Stimulated activated naive B cell treated with anti-CD40 and anti-IgM and Interleukin-4, amounts not matched to agents 10 μg/mL and 1 μg/mL and 100 μg/mL, for 72 hours (primary cell): Measurements from ENCODE around the gene RYR2.
"Not testable (repeated sequence)": the region's sequence is repeated elsewhere in the genome, so short reads cannot be mapped to it uniquely, and the experiment has no call there.

Source experiments
- ATAC-seq, 2 donors: fragments of 150-1000 bp; cut with Tn5 transposase; replicated peaks; 2 replicates each; pipeline ENCODE4 v1.10.0; 2021; ENCODE audit warnings: moderate library complexity in 1 of 2
- DNase-seq: peaks from one replicate; pipeline ENCODE4 v3.0.0; 2021
- H3K27ac Mint-ChIP-seq: one replicate; pipeline ENCODE4 v1.8.0; 2022; ENCODE audit warnings: mild to moderate bottlenecking, mixed read lengths
- H3K27me3 Mint-ChIP-seq, 2 donors: one replicate each; pipeline ENCODE4 v1.8.0; 2022; ENCODE audit warnings: mixed read lengths in 2 of 2
- H3K36me3 Mint-ChIP-seq, 2 donors: one replicate each; pipeline ENCODE4 v1.8.0; 2022; ENCODE audit warnings: mixed read lengths in 2 of 2, mild to moderate bottlenecking in 1 of 2
- H3K4me1 Mint-ChIP-seq, 2 donors: one replicate each; pipeline ENCODE4 v1.8.0; 2022; ENCODE audit warnings: mixed read lengths in 2 of 2, mild to moderate bottlenecking in 1 of 2
- H3K4me3 Mint-ChIP-seq, 2 donors: one replicate each; pipeline ENCODE4 v1.8.0; 2022; ENCODE audit warnings: mild to moderate bottlenecking in 2 of 2, mixed read lengths in 2 of 2, moderate library complexity in 1 of 2
- H3K9me3 Mint-ChIP-seq, 2 donors: one replicate each; pipeline ENCODE4 v1.8.0; 2022; ENCODE audit warnings: mixed read lengths in 2 of 2, mild to moderate bottlenecking in 1 of 2

Gene RYR2

GRCh38 chr1:237553078-237553477 is 511.1 kb downstream of the RYR2 start:
- H3K27ac Mint-ChIP-seq, result no peak overlapping the region
- H3K36me3 Mint-ChIP-seq, result no peaks in the 10 kb centered on the region
- H3K4me3 Mint-ChIP-seq, result no peak overlapping the region
- no peak for ATAC-seq
- H3K27me3 Mint-ChIP-seq, result no peaks in the 10 kb centered on the region
- H3K9me3 Mint-ChIP-seq, result no peaks in the 10 kb centered on the region
- DNase-seq, result no peak
- no peaks in the 10 kb centered on the region for H3K4me1 Mint-ChIP-seq

- Mint-ChIP-seq H3K27ac (no peak overlapping the region), H3K4me1 (no peaks in the 10 kb centered on the region), H3K9me3 (peaks cover 0 to 4% of the 10 kb centered on the region in 2 donors), H3K27me3 (peaks cover 8 to 11% of the 10 kb centered on the region in 2 donors), H3K36me3 (no peaks in the 10 kb centered on the region), H3K4me3 (no peak overlapping the region)
- no peak for DNase-seq
- ATAC-seq, result no peak
Observed at GRCh38 chr1:237556911-237557310, 514.9 kb downstream of the RYR2 start.

- H3K27ac Mint-ChIP-seq, result no peak overlapping the region
Observed at GRCh38 chr1:237562242-237562823, 520.3 kb downstream of the RYR2 start.

DNA sequence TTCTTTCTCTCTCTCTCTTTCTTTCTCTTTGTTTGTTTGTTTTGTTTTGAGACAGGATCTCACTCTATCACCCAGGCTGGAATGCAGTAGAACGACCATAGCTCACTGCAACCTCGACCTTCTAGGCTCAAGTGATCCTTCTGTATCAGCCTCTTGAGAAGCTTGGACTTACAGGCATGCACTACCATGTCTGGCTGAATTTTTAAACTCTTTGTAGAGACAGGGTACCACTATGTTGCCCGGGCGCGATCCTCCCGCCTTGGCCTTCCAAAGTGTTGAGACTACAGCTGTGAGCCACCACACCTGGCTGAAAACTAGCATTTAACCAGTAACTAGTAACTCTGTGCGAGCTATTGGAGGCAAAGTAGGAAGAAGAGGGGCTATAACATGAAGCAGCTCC is 523.3 kb downstream of the RYR2 start:
- Mint-ChIP-seq H3K4me1 (no peaks in the 10 kb centered on the region), H3K36me3 (no peaks in the 10 kb centered on the region), H3K27ac (no peak overlapping the region), H3K4me3 (no peak overlapping the region), H3K9me3 (no peaks in the 10 kb centered on the region), H3K27me3 (peaks cover 8 to 11% of the 10 kb centered on the region in 2 donors)
- no peak for DNase-seq
- no peak for ATAC-seq

More at GRCh38 chr1:237562242-237562823, 520.3 kb downstream of the RYR2 start:
- Mint-ChIP-seq H3K9me3 (peaks cover 0 to 4% of the 10 kb centered on the region in 2 donors), H3K4me1 (no peaks in the 10 kb centered on the region), H3K4me3 (no peak overlapping the region), H3K36me3 (no peaks in the 10 kb centered on the region), H3K27me3 (peaks cover 8 to 11% of the 10 kb centered on the region in 2 donors)
- ATAC-seq (peak; percentile 65 to 90), DNase-seq (no peak)

DNA sequence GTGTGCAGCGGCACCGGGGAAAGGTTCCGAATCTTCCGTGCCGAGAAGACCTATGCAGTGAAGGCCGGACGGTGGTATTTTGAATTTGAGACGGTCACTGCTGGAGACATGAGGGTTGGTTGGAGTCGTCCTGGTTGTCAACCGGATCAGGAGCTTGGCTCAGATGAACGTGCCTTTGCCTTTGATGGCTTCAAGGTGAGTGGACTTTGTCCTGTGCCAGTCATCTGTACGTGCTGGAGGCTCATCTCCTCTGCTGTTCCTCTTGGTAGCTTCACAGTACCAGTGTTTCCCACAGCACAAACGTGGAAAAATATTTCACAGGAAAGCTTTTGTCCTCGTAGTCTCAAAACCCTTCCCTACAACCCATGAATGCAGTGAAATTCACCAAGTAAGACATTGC is 524.6 kb downstream of the RYR2 start:
- H3K4me3 Mint-ChIP-seq, result no peak overlapping the region
- DNase-seq (no peak), ATAC-seq (no peak)
- H3K27me3 Mint-ChIP-seq, result peaks cover 1 to 2% of the 10 kb centered on the region in 2 donors
- H3K4me1 Mint-ChIP-seq, result no peaks in the 10 kb centered on the region
- H3K36me3 Mint-ChIP-seq, result no peaks in the 10 kb centered on the region
- H3K27ac Mint-ChIP-seq, result no peak overlapping the region
- no peaks in the 10 kb centered on the region for H3K9me3 Mint-ChIP-seq

DNA sequence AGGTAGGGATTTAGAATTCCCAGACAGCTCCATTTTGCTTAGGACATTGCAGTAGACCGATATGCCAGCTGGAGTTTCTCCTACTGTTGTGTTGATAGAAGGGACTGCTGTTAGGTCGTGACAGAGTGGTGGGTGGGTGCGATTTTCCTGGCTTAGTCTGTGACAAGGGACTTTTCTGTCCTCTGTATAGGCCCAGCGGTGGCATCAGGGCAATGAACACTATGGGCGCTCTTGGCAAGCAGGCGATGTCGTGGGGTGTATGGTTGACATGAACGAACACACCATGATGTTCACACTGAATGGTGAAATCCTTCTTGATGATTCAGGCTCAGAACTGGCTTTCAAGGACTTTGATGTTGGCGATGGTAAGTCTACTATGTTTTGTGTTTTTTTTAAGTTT is 527.0 kb downstream of the RYR2 start:
- Mint-ChIP-seq H3K27ac (no peak overlapping the region), H3K9me3 (peaks cover 0 to under 1% of the 10 kb centered on the region in 2 donors), H3K36me3 (no peaks in the 10 kb centered on the region), H3K27me3 (no peaks in the 10 kb centered on the region), H3K4me3 (no peak overlapping the region), H3K4me1 (no peaks in the 10 kb centered on the region)
- ATAC-seq, result no peak
- DNase-seq, result no peak

DNA sequence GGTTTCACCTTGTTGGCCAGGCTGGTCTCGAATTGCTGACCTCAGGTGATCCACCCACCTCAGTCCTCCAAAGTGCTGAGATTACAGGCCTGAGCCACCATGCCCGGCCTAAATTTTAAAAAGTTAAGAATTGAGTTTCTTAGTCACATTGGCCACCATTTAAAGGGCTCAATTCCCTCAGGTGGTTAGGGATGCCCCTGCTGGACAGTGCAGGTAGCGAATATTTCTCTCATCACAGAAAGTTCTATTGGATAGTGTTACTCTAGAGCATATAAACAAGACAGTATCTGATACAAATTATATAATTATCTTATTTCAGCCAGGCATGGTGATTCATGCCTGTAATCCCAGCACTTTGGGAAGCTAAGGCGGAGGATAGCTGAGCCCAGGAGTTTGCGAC is 528.5 kb downstream of the RYR2 start:
- Mint-ChIP-seq H3K4me3 (no peak overlapping the region), H3K9me3 (peaks cover 0 to 5% of the 10 kb centered on the region in 2 donors), H3K36me3 (no peaks in the 10 kb centered on the region), H3K27ac (no peak overlapping the region), H3K27me3 (no peaks in the 10 kb centered on the region), H3K4me1 (no peaks in the 10 kb centered on the region)
- no peak for DNase-seq
- ATAC-seq, result no peak

GRCh38 chr1:237574536-237574935 is 532.6 kb downstream of the RYR2 start:
- Mint-ChIP-seq H3K9me3 (peaks cover 7 to 17% of the 10 kb centered on the region in 2 donors), H3K4me3 (no peak overlapping the region), H3K4me1 (no peaks in the 10 kb centered on the region), H3K27me3 (no peaks in the 10 kb centered on the region), H3K36me3 (no peaks in the 10 kb centered on the region), H3K27ac (no peak overlapping the region)
- no peak for DNase-seq
- ATAC-seq, result no peak

- H3K4me3 Mint-ChIP-seq, result no peak overlapping the region
- peaks cover 7 to 17% of the 10 kb centered on the region in 2 donors for H3K9me3 Mint-ChIP-seq
- no peaks in the 10 kb centered on the region for H3K4me1 Mint-ChIP-seq
- H3K27ac Mint-ChIP-seq, result no peak overlapping the region
- no peaks in the 10 kb centered on the region for H3K27me3 Mint-ChIP-seq
- ATAC-seq (no peak), DNase-seq (no peak)
- H3K36me3 Mint-ChIP-seq, result no peaks in the 10 kb centered on the region
Observed at GRCh38 chr1:237578540-237578939, 536.6 kb downstream of the RYR2 start.

DNA sequence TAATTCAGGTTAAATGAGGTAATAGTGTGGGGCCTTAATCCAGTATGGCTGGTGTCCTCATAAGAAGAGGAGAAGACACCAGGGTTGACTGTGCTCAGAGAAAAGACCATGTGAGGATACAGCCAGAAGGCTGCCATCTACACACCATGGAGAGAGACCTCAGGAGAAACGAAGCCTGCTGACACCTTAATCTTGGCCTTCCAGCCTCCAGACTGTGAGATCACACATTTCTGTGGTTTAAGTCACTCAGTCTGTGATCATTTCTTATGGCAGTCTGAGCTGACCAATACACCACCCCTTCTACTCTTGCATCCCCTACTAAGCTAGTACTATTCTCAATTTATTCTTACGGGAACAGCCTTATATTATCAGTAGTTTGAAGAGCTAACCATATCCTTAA is 538.7 kb downstream of the RYR2 start:
- ATAC-seq, result no peak
- no peak for DNase-seq
- Mint-ChIP-seq H3K27me3 (no peaks in the 10 kb centered on the region), H3K4me3 (no peak overlapping the region), H3K4me1 (no peaks in the 10 kb centered on the region), H3K9me3 (peaks cover 7 to 11% of the 10 kb centered on the region in 2 donors), H3K27ac (no peak overlapping the region), H3K36me3 (no peaks in the 10 kb centered on the region)

- no peak overlapping the region for H3K27ac Mint-ChIP-seq
Observed at GRCh38 chr1:237583270-237583669, 541.3 kb downstream of the RYR2 start.

GRCh38 chr1:237583756-237584155 is 541.8 kb downstream of the RYR2 start:
- no peaks in the 10 kb centered on the region for H3K36me3 Mint-ChIP-seq
- no peak for DNase-seq
- no peaks in the 10 kb centered on the region for H3K27me3 Mint-ChIP-seq
- no peak for ATAC-seq
- no peak overlapping the region for H3K4me3 Mint-ChIP-seq
- H3K9me3 Mint-ChIP-seq, result peaks cover 0 to 2% of the 10 kb centered on the region in 2 donors
- no peaks in the 10 kb centered on the region for H3K4me1 Mint-ChIP-seq
- H3K27ac Mint-ChIP-seq, result no peak overlapping the region

More at GRCh38 chr1:237583270-237583669, 541.3 kb downstream of the RYR2 start:
- Mint-ChIP-seq H3K9me3 (peaks cover 0 to 3% of the 10 kb centered on the region in 2 donors), H3K4me3 (no peak overlapping the region), H3K36me3 (no peaks in the 10 kb centered on the region), H3K4me1 (no peaks in the 10 kb centered on the region), H3K27me3 (no peaks in the 10 kb centered on the region)
- DNase-seq (no peak), ATAC-seq (no peak)

DNA sequence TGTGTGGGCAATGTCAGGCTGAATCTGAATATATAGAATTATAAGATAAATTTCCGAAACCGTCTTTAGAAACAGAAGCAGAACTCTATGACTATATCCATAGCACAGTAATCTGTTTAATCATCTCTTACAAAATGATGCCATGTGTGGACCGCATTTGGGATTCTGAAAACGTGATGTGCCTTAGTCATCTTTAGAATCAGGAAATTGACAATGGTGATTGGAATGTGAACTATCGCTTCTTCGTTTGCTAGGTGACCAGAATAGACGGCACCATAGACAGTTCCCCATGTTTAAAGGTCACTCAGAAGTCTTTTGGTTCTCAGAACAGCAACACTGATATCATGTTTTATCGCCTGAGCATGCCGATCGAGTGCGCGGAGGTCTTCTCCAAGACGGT is 548.4 kb downstream of the RYR2 start:
- ATAC-seq (no peak), DNase-seq (no peak)
- no peaks in the 10 kb centered on the region for H3K4me1 Mint-ChIP-seq
- no peaks in the 10 kb centered on the region for H3K27me3 Mint-ChIP-seq
- H3K27ac Mint-ChIP-seq, result no peak overlapping the region
- H3K36me3 Mint-ChIP-seq, result no peaks in the 10 kb centered on the region
- H3K4me3 Mint-ChIP-seq, result no peak overlapping the region
- H3K9me3 Mint-ChIP-seq, result peaks cover 3 to 5% of the 10 kb centered on the region in 2 donors

DNA sequence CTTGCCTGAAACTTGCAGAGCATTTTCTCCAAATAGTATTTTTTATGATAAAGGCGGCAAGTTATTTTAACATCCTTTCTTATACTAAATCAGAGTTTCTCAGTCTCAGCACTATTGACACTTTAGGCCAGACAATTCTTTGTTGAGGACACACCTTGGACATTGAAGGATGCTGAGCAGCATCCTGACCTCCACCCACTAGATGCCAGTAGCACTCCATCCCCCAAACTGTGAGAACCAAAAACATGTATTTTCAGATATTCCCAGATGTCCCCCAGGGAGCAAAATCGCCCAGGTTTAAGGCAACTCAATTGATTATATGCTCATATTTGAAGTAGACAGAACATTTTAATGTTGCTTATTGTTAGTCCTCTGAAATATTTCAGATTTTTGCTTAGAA is 549.4 kb downstream of the RYR2 start:
- no peak overlapping the region for H3K4me3 Mint-ChIP-seq
- no peaks in the 10 kb centered on the region for H3K27me3 Mint-ChIP-seq
- no peaks in the 10 kb centered on the region for H3K36me3 Mint-ChIP-seq
- peaks cover 6 to 13% of the 10 kb centered on the region in 2 donors for H3K9me3 Mint-ChIP-seq
- ATAC-seq (no peak), DNase-seq (no peak)
- no peaks in the 10 kb centered on the region for H3K4me1 Mint-ChIP-seq
- no peak overlapping the region for H3K27ac Mint-ChIP-seq

DNA sequence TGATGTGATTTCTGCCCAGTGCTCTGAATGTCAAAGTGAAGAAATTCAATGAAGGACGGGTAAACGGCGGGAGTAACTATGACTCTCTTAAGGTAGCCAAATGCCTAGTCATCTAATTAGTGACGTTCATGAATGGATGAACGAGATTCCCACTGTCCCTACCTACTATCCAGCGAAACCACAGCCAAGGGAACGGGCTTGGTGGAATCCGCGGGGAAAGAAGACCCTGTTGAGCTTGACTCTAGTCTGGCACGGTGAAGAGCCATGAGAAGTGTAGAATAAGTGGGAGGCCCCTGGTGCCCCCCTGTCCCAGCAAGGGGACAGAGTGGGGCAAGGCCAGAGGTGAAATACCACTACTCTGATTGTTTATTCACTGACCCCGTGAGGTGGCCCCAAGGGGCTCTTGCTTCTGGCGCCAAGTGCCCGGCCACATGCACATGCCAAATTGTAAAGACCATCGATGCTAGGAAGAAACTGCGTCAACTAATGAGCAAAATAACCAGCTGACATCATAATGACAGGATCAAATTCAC is 561.1 kb downstream of the RYR2 start:
- H3K27ac Mint-ChIP-seq, result not testable (repeated sequence)

More for the DNA sequence above, 561.1 kb downstream of the RYR2 start:
- not testable (repeated sequence) for H3K36me3 Mint-ChIP-seq, ATAC-seq, DNase-seq, H3K4me3 Mint-ChIP-seq, H3K4me1 Mint-ChIP-seq, H3K27me3 Mint-ChIP-seq
- H3K9me3 Mint-ChIP-seq, result peaks cover 13 to 17% of the 10 kb centered on the region in 2 donors
